Heart left ventricle (tissue), 13 donors: ENCODE results near the gene DPM1.

Experiments used
- POLR2A ChIP-seq, 2 donors: fragments of 450-650 bp; IDR thresholded peaks; one replicate each; pipeline ENCODE4 v1.6.1; 2017; ENCODE audit warnings: antibody characterized with exemption in 2 of 2, mild to moderate bottlenecking in 2 of 2, moderate library complexity in 2 of 2
- TF ChIP-seq, protein P1 (sequence below), 12 donors: fragments of 200-600 bp; sonication (generic) in 4 of 12; IDR thresholded peaks; one replicate each; pipeline versions ENCODE4 v1.5.0 to v1.8.0; 2018 to 2022; ENCODE audit warnings: antibody characterized with exemption in 12 of 12, mild to moderate bottlenecking in 5 of 12
- donor health status: ischemic (EF 13 %, LVEDD 7.1; RV severe dilation, severe dysfunction).
- donor health status: DM: no; HTN: yes; CAD: no.
- donor health status: DM: no; HTN: no; CAD: no.
- donor health status: ischemic (EF 25% LVEDD 6.9; RV normal size, moderate dysfunction).
- donor health status: ischemic (EF 25% LVEDD 5.7; RV mildly dilated, moderate dysfunction).
- donor health status: ischemic (EF 35%, LVEDD 5.7; RV mildly dilated, moderate dysfunction).
- donor health status: nonischemic (EF 11% LVEDD 7.7; RV severe dilation, severe dysfunction).
- donor health status: DM: yes; HTN: yes; CAD: no.
- donor health status: PGD.
- donor health status: ischemic (EF 29% LVEDD 5.4; RV normal size, mild dysfunction).
- donor health status: nonischemic (EF 23%, LVEDD 6.1; RV moderate dilation, normal function).

DNA sequence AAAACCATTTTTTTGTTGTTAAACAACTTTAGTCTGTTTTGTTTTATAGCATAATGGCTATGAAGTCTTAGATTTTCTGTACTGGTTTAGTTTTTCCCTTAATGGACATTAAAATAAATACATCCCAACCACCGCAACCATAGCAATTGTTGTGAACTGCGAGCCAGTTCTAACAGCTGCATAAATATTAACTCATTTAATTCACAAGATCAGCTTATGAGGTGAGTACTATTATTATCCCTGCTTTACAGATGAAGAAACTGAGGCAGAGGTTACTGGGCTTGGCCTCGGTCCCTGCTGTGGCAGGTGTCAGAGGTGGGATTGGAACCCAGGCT lies 23.3 kb upstream of the DPM1 start:
- TF ChIP-seq, protein P1, sequence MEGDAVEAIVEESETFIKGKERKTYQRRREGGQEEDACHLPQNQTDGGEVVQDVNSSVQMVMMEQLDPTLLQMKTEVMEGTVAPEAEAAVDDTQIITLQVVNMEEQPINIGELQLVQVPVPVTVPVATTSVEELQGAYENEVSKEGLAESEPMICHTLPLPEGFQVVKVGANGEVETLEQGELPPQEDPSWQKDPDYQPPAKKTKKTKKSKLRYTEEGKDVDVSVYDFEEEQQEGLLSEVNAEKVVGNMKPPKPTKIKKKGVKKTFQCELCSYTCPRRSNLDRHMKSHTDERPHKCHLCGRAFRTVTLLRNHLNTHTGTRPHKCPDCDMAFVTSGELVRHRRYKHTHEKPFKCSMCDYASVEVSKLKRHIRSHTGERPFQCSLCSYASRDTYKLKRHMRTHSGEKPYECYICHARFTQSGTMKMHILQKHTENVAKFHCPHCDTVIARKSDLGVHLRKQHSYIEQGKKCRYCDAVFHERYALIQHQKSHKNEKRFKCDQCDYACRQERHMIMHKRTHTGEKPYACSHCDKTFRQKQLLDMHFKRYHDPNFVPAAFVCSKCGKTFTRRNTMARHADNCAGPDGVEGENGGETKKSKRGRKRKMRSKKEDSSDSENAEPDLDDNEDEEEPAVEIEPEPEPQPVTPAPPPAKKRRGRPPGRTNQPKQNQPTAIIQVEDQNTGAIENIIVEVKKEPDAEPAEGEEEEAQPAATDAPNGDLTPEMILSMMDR (IDR thresholded peaks at IDR 0.05) = peak in 2 of 12 donors; percentile 4 to 6
- no peak for TF ChIP-seq POLR2A (IDR thresholded peaks at IDR 0.05)
